Astrocyte (in vitro differentiated cells and primary cell): ENCODE data around the gene ZNF362.

ENCODE experiments used
- EZH2 ChIP-seq: IDR thresholded peaks from 2 replicates; pipeline ENCODE4 v1.6.1; 2012; ENCODE audit warnings: mild to moderate bottlenecking, low read length, inconsistent platforms; ENCODE audit not compliant: insufficient read depth
- TF ChIP-seq, protein P1 (sequence below): IDR thresholded peaks from 2 replicates; pipeline ENCODE4 v1.5.1; 2011; ENCODE audit warnings: low read depth, mild to moderate bottlenecking, inconsistent platforms, low read length, moderate library complexity; ENCODE audit not compliant: insufficient read depth

DNA sequence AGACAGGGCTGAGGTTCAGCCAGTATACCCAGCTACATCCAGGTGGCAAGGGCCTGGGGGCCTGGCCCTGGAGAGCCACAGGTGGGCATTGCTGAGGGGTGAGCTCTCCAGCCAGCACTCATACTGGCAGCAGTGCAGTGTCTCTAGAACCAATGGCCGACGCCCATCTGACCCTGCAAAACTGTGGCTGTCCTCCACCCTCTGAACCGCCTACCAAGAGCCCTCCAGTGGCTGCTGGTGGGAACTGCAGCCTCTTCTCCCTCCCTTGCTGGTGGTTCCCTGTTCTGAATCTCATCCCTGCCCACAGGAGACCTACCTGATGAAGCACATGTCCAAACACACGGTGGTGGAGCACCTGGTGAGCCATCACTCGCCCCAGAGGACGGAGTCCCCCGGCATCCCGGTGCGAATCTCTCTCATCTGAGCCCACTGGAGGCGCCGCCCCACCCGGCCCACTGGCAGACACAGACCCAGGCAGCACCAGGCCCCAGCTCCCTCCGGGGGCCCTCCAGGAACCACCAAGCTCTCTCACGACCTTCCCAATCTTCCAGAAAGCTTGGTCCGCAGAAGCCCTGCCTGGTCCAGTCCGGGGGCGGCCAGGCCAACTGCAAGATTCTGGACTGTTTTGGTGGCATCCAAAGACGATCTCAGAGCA, 42.5 kb downstream of the ZNF362 start:
- TF ChIP-seq, protein P1, sequence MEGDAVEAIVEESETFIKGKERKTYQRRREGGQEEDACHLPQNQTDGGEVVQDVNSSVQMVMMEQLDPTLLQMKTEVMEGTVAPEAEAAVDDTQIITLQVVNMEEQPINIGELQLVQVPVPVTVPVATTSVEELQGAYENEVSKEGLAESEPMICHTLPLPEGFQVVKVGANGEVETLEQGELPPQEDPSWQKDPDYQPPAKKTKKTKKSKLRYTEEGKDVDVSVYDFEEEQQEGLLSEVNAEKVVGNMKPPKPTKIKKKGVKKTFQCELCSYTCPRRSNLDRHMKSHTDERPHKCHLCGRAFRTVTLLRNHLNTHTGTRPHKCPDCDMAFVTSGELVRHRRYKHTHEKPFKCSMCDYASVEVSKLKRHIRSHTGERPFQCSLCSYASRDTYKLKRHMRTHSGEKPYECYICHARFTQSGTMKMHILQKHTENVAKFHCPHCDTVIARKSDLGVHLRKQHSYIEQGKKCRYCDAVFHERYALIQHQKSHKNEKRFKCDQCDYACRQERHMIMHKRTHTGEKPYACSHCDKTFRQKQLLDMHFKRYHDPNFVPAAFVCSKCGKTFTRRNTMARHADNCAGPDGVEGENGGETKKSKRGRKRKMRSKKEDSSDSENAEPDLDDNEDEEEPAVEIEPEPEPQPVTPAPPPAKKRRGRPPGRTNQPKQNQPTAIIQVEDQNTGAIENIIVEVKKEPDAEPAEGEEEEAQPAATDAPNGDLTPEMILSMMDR = peak; percentile 67
- TF ChIP-seq EZH2 = no peak
